GM21737 (cell line): Measurements from ENCODE around the gene HOXB4.

ENCODE experiments used
- ATAC-seq: cut with Tn5 transposase; IDR thresholded peaks from one replicate; pipeline ENCODE4 v1.9.1; 2021; ENCODE audit warnings: mild to moderate bottlenecking, moderate library complexity; ENCODE audit not compliant: unreplicated experiment

The HOXB4 gene

GRCh38 chr17:48577946-48578615 is at the start of gene HOXB4:
Gene HOXB4, minus strand, starts transcription at chr17:48578350. Its CDS starts 31 bp downstream, at chr17:48578319.
- no peak for ATAC-seq

DNA sequence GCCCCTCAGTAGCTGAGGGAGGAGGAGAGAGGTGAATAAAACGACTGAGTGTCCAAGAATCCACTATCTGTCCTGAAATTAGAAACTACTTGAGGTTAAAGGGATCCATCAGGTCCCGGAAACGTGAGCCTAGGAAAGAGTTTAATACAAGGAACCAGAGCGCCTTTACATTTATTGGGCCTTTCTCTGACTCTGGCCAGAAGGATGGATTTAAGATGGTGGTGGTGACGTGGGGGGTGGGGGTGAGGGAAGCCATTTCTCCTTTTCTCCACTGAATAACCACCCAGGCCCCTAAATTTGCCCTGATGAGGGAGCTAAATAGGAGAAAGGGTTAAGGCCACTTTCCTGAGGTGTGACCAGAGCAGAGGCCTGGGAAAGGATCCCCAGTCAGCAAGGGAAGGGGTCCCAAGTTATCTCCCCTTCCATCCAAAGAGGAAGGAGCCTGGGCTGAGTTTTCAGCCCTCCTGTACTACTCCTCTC is 49.0 kb upstream of the HOXB4 start:
- ATAC-seq, result no peak

- no peak for ATAC-seq
Measured at GRCh38 chr17:48626245-48627117, 48.3 kb upstream of the HOXB4 start, which contains the start of gene HOXB9. Gene HOXB9, minus strand, starts transcription at chr17:48626358. Its CDS starts 89 bp downstream, at chr17:48626269.

GRCh38 chr17:48625495-48626244 is 47.5 kb upstream of the HOXB4 start:
- no peak for ATAC-seq

- ATAC-seq, result no peak
Measured at GRCh38 chr17:48624544-48625494, 46.7 kb upstream of the HOXB4 start.

GRCh38 chr17:48624118-48624517 is 46.0 kb upstream of the HOXB4 start:
- no peak for ATAC-seq

DNA sequence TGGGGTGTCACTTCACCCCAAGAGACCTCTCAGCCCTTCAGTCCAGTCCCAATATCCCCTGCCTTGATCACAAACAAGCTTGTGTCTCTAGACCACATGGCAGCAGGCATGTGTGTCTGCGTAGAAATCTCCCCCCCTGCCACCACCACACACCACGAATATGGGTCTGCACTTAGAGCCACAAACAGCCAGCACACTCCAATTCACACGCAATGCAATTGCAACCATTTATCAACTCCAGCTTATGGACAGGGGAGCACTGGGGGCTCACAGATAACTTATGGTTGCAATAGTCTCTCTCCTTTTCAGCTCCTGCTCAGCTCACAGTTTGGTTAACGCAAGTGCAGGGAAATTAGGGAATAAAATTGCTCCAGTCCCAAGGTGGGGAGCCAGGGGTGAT is 45.4 kb upstream of the HOXB4 start:
- no peak for ATAC-seq

- no peak for ATAC-seq
Measured at GRCh38 chr17:48622857-48623256, 44.7 kb upstream of the HOXB4 start.

- ATAC-seq, result no peak
Measured at GRCh38 chr17:48621410-48622392, 43.6 kb upstream of the HOXB4 start.

- ATAC-seq, result no peak
Measured at GRCh38 chr17:48620461-48621139, 42.5 kb upstream of the HOXB4 start.

DNA sequence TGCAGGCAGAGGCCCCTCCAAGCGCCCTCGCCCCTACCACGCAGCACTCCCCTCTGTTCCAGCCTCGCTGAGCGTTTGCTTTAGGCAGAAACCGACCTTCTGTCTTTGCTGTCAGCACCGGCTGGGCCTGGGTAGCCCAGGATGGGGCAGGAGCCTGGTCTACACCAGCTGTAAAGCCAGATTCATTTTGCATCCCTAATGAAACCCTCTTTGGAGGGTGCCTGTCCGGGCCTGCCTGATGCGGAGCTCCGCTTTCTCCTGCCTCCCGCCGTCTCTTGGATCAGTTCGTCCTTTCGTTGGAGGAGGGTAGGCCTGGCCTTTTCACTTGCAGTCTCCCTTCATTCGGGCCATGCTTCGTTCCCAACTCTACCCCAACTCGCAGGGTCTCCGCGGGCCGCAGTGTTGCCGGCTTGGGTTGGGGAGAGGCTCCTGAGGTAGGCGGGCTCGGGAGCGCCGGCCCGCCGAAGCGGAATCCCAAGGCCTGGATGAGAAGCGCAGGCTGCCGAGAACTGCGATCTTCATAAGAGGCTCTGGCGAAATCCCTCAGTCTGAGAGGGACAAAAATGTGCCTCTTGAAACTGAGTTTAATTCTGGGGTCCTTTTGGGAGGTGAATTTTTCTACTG is 41.8 kb upstream of the HOXB4 start:
- ATAC-seq, result no peak

- ATAC-seq, result no peak
Measured at GRCh38 chr17:48618256-48618896, 40.2 kb upstream of the HOXB4 start.

- ATAC-seq, result no peak
Measured at GRCh38 chr17:48617471-48618255, 39.5 kb upstream of the HOXB4 start.

GRCh38 chr17:48616717-48617470 is 38.7 kb upstream of the HOXB4 start:
- no peak for ATAC-seq

- no peak for ATAC-seq
Measured at GRCh38 chr17:48615963-48616716, 38.0 kb upstream of the HOXB4 start.
